Measurements from ENCODE around the gene NLGN1.
A peak's percentile ranks its signal among the peaks of the same experiment; 100 is the strongest.
"Not testable (repeated sequence)": the region's sequence is repeated elsewhere in the genome, so short reads cannot be mapped to it uniquely, and the experiment has no call there.

Gene NLGN1

GRCh38 chr3:173430576-173430975 is 33.0 kb downstream of the NLGN1 start:
- DNase-seq, result no peak

- DNase-seq, result no peak
Measured at GRCh38 chr3:173439004-173439403, 41.5 kb downstream of the NLGN1 start.

- no peak for DNase-seq
Measured at GRCh38 chr3:173440514-173440913, 43.0 kb downstream of the NLGN1 start.

GRCh38 chr3:173451561-173451960 is 54.0 kb downstream of the NLGN1 start:
- DNase-seq, result not testable (repeated sequence)

- no peak for DNase-seq
Measured at GRCh38 chr3:173463250-173463649, 65.7 kb downstream of the NLGN1 start.

- DNase-seq, result no peak
Measured at GRCh38 chr3:173465112-173465511, 67.6 kb downstream of the NLGN1 start.

GRCh38 chr3:173465898-173466678 is 68.5 kb downstream of the NLGN1 start:
- no peak for DNase-seq

- no peak for DNase-seq
Measured at GRCh38 chr3:173467501-173467900, 70.0 kb downstream of the NLGN1 start.

- no peak for DNase-seq
Measured at GRCh38 chr3:173473237-173473636, 75.7 kb downstream of the NLGN1 start.

GRCh38 chr3:173479301-173479700 is 81.8 kb downstream of the NLGN1 start:
- no peak for DNase-seq

- DNase-seq, result no peak
Measured at GRCh38 chr3:173501931-173502489, 104.5 kb downstream of the NLGN1 start.

GRCh38 chr3:173502983-173503568 is 105.5 kb downstream of the NLGN1 start:
- DNase-seq, result peak; percentile 37

GRCh38 chr3:173510565-173510964 is 113.0 kb downstream of the NLGN1 start:
- DNase-seq, result no peak

GRCh38 chr3:173513123-173513522 is 115.6 kb downstream of the NLGN1 start:
- DNase-seq, result no peak

GRCh38 chr3:173529062-173529711 is 131.6 kb downstream of the NLGN1 start:
- no peak for DNase-seq

- DNase-seq, result no peak
Measured at GRCh38 chr3:173531602-173532001, 134.1 kb downstream of the NLGN1 start.

- DNase-seq, result no peak
Measured at GRCh38 chr3:173538410-173538809, 140.9 kb downstream of the NLGN1 start.

- not testable (repeated sequence) for DNase-seq
Measured at GRCh38 chr3:173545590-173545989, 148.0 kb downstream of the NLGN1 start.

GRCh38 chr3:173547070-173547469 is 149.5 kb downstream of the NLGN1 start:
- no peak for DNase-seq

- no peak for DNase-seq
Measured at GRCh38 chr3:173548261-173548660, 150.7 kb downstream of the NLGN1 start.

GRCh38 chr3:173552526-173552925 is 155.0 kb downstream of the NLGN1 start:
- no peak for DNase-seq

- no peak for DNase-seq
Measured at GRCh38 chr3:173553635-173554280, 156.2 kb downstream of the NLGN1 start.

- DNase-seq, result no peak
Measured at GRCh38 chr3:173556546-173556945, 159.0 kb downstream of the NLGN1 start.
